ENCODE data around the gene LRP3. TPM values are rescaled to one million over a fixed set of nuclear protein-coding genes. Genes with fewer than 3 reads are reported as not detected.

The LRP3 gene
- total RNA-seq, 1 donor from 2014 or later: 13.3 TPM

DNA sequence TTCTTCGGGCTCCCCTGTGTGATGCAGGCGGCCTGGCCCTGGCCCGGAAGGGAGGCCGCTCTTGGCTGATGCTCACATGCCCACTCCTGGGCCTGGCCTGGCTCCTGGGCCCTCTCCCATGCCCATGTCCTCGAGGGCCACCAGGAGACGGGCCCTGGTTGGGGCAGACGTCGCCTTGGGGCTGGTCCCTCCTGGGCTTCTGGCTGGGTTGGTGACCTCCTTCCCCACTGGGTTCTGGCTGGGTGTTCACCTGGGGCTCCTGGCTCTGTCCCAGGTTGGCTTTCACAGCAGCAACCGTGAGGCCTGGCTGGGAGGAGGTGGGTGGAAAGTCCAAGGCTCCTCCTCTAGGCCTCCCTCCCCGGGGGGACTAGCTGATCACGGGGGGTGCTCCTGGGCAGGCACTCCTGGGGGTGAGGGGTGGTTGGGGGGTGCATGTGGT, 47.0 kb downstream of the LRP3 start:
- Mint-ChIP-seq H3K27ac (ENCODE audit: unreplicated experiment) (no peak overlapping the region), H3K9me3 (ENCODE audit: unreplicated experiment) (peaks cover 4% of the 10 kb centered on the region), H3K27me3 (ENCODE audit: low read depth, unreplicated experiment) (peaks cover 50% of the 10 kb centered on the region), H3K4me3 (ENCODE audit: unreplicated experiment) (no peak overlapping the region), H3K4me1 (ENCODE audit: low read depth, unreplicated experiment) (no peaks in the 10 kb centered on the region), H3K36me3 (ENCODE audit: low read depth, unreplicated experiment) (peaks cover 2% of the 10 kb centered on the region)
- Histone ChIP-seq H3K27ac (ENCODE audit: low read depth, low read length) (no peak overlapping the region), H3K9me3 (ENCODE audit: insufficient read depth, low read depth, low read length) (no peaks in the 10 kb centered on the region), H3K79me2 (ENCODE audit: insufficient read depth, low read length) (no peaks in the 10 kb centered on the region), H3K4me2 (ENCODE audit: low read length) (no peak overlapping the region), H3K27me3 (ENCODE audit: insufficient read depth, low read length) (no peaks in the 10 kb centered on the region), H4K20me1 (ENCODE audit: insufficient read depth, low read length) (no peaks in the 10 kb centered on the region), H2AFZ (ENCODE audit: low read depth, low read length) (no peak overlapping the region), H3K9ac (ENCODE audit: low read length) (no peak overlapping the region), H3K4me3 (ENCODE audit: insufficient read depth, low read depth, low read length) (no peak overlapping the region), H3K36me3 (ENCODE audit: insufficient read depth, low read length) (no peaks in the 10 kb centered on the region), H3K4me1 (ENCODE audit: insufficient read depth, low read length) (no peaks in the 10 kb centered on the region)
- DNase-seq (ENCODE audit: low read depth) (no peak), FAIRE-seq (no peak)
- TF ChIP-seq EZH2 (IDR thresholded peaks at IDR 0.05; ENCODE audit: insufficient read depth, low read length) (no peak), CTCF (IDR thresholded peaks at IDR 0.05; ENCODE audit: insufficient read depth, low read depth, low read length) (no peak)

DNA sequence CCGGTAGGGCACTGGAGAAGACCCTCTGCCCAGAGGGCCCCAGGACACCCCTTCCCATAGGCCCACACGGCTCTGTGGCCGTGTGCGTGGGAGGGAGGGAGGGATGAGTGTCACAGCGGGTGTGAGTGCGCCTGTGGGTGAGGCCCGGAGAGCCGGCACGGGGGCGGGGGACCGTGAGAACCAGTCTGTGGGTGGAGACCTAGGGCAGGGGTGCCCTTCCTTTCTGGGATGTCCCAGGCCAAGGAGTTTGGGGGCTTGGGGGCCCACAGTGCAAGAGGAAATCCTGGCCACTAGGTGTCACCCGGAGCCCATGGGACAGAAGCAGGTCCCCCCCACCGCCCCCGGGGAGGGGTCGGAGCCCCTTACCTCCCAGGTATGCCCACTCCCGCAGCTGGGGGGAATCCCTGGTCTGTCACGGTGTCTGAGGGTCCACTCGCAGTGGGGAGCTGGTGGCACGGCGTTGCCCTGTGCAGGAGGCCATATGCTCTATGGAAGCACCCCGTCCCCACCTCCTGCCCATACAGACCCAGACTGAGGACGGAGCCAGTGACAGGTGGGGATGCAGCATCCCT, 47.5 kb downstream of the LRP3 start:
- Histone ChIP-seq H3K9ac (ENCODE audit: low read length) (no peak overlapping the region), H3K27ac (ENCODE audit: low read depth, low read length) (no peak overlapping the region), H3K79me2 (ENCODE audit: insufficient read depth, low read length) (no peaks in the 10 kb centered on the region), H3K36me3 (ENCODE audit: insufficient read depth, low read length) (no peaks in the 10 kb centered on the region), H4K20me1 (ENCODE audit: insufficient read depth, low read length) (no peaks in the 10 kb centered on the region), H3K9me3 (ENCODE audit: insufficient read depth, low read depth, low read length) (no peaks in the 10 kb centered on the region), H2AFZ (ENCODE audit: low read depth, low read length) (no peak overlapping the region), H3K4me3 (ENCODE audit: insufficient read depth, low read depth, low read length) (no peak overlapping the region), H3K4me2 (ENCODE audit: low read length) (no peak overlapping the region), H3K27me3 (ENCODE audit: insufficient read depth, low read length) (no peaks in the 10 kb centered on the region), H3K4me1 (ENCODE audit: insufficient read depth, low read length) (no peaks in the 10 kb centered on the region)
- peaks cover 2% of the 10 kb centered on the region for H3K36me3 Mint-ChIP-seq (ENCODE audit: low read depth, unreplicated experiment)
- H3K9me3 Mint-ChIP-seq (ENCODE audit: unreplicated experiment): peaks cover 4% of the 10 kb centered on the region
- H3K4me1 Mint-ChIP-seq (ENCODE audit: low read depth, unreplicated experiment): no peaks in the 10 kb centered on the region
- peaks cover 50% of the 10 kb centered on the region for H3K27me3 Mint-ChIP-seq (ENCODE audit: low read depth, unreplicated experiment)
- TF ChIP-seq EZH2 (IDR thresholded peaks at IDR 0.05; ENCODE audit: insufficient read depth, low read length) (no peak), CTCF (IDR thresholded peaks at IDR 0.05; ENCODE audit: insufficient read depth, low read depth, low read length) (no peak)
- no peak overlapping the region for H3K4me3 Mint-ChIP-seq (ENCODE audit: unreplicated experiment)
- FAIRE-seq: no peak
- H3K27ac Mint-ChIP-seq (ENCODE audit: unreplicated experiment): no peak overlapping the region
- DNase-seq (ENCODE audit: low read depth): no peak

- no peaks in the 10 kb centered on the region for H3K9me3 ChIP-seq (ENCODE audit: insufficient read depth, low read depth, low read length)
- no peak overlapping the region for H3K4me2 ChIP-seq (ENCODE audit: low read length)
- Mint-ChIP-seq H3K27ac (ENCODE audit: unreplicated experiment) (no peak overlapping the region), H3K4me3 (ENCODE audit: unreplicated experiment) (no peak overlapping the region), H3K27me3 (ENCODE audit: low read depth, unreplicated experiment) (peaks cover 48% of the 10 kb centered on the region), H3K9me3 (ENCODE audit: unreplicated experiment) (peaks cover 4% of the 10 kb centered on the region), H3K4me1 (ENCODE audit: low read depth, unreplicated experiment) (no peaks in the 10 kb centered on the region), H3K36me3 (ENCODE audit: low read depth, unreplicated experiment) (peaks cover 2% of the 10 kb centered on the region)
- no peaks in the 10 kb centered on the region for H4K20me1 ChIP-seq (ENCODE audit: insufficient read depth, low read length)
- H3K4me1 ChIP-seq (ENCODE audit: insufficient read depth, low read length): no peaks in the 10 kb centered on the region
- no peak overlapping the region for H3K27ac ChIP-seq (ENCODE audit: low read depth, low read length)
- H3K36me3 ChIP-seq (ENCODE audit: insufficient read depth, low read length): no peaks in the 10 kb centered on the region
- TF ChIP-seq CTCF (IDR thresholded peaks at IDR 0.05; ENCODE audit: insufficient read depth, low read depth, low read length) (no peak), EZH2 (IDR thresholded peaks at IDR 0.05; ENCODE audit: insufficient read depth, low read length) (no peak)
- no peaks in the 10 kb centered on the region for H3K27me3 ChIP-seq (ENCODE audit: insufficient read depth, low read length)
- H3K4me3 ChIP-seq (ENCODE audit: insufficient read depth, low read depth, low read length): no peak overlapping the region
- H3K9ac ChIP-seq (ENCODE audit: low read length): no peak overlapping the region
- no peak for DNase-seq (ENCODE audit: low read depth)
- H2AFZ ChIP-seq (ENCODE audit: low read depth, low read length): no peak overlapping the region
- no peak for FAIRE-seq
- H3K79me2 ChIP-seq (ENCODE audit: insufficient read depth, low read length): no peaks in the 10 kb centered on the region
These were observed 48.0 kb downstream of the LRP3 start for GRCh38 chr19:33242131-33242530.

All from astrocyte (in vitro differentiated cells and primary cell).